Hematopoietic multipotent progenitor cell treated with erythropoietin and hydrocortisone succinate and interleukin-3 and kit ligand, for 4 days (in vitro differentiated cells): Measurements from ENCODE around the gene MVD.
A peak's percentile ranks its signal among the peaks of the same experiment; 100 is the strongest.
"Not testable (repeated sequence)": the region's sequence is repeated elsewhere in the genome, so short reads cannot be mapped to it uniquely, and the experiment has no call there.

Source experiments
- DNase-seq: peaks from one replicate; pipeline ENCODE4 v3.0.0-alpha.2; 2015

Gene MVD

DNA sequence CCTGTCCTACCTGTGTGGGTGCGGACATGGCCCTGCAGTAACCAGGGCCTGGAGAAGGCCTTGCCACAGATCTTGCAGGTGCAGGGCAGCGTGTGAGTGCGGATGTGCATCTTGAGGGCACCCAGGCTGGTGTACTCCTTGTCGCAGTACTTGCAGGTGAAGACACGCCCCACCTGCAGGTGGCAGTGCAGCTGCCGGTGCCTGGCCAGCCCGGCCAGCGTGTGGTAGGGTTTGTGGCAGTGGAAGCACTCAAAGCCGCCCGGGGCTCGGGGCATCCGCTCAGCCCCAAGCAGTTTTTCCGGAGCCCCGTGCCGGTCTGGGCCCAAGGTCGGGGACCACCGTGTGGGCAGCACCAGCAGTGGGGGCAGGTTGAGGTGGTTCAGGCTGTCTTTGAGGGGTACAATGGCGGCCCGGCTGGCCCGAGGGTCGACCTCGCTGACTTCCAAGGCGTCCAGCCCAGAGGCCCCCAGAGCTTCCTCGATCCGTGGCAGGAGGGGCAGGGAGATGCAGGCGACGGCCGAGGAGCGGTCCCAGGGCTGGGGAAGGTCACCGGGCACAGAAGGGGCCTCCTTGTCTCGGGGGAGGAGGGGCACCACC lies 18.3 kb upstream of the MVD start:
- DNase-seq: peak; percentile 65

DNA sequence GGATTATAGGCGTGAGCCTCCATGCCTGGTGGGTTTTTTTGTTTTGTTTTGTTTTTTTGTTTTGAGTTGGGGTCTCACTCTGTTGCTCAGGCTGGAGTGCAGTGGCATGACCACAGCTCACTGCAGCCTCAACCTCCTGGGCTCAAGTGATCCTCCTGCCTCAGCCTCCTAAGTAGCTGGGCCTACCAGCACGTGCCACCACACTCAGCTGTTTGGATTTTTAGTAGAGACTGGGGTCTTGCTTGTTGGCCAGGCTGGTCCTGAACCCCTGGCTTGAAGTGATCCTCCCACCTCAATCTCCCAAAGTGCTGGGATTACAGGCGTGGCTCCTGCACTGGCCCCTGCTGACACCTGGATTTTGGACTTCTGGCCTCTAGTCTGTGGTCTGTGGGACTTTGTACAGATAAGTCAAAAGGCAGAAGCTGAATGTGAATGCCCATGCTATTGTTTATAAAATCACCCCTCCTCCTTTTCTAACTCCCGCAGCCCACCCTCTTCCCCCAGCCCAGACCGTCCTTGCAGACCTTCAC lies 17.7 kb upstream of the MVD start:
- no peak for DNase-seq

DNA sequence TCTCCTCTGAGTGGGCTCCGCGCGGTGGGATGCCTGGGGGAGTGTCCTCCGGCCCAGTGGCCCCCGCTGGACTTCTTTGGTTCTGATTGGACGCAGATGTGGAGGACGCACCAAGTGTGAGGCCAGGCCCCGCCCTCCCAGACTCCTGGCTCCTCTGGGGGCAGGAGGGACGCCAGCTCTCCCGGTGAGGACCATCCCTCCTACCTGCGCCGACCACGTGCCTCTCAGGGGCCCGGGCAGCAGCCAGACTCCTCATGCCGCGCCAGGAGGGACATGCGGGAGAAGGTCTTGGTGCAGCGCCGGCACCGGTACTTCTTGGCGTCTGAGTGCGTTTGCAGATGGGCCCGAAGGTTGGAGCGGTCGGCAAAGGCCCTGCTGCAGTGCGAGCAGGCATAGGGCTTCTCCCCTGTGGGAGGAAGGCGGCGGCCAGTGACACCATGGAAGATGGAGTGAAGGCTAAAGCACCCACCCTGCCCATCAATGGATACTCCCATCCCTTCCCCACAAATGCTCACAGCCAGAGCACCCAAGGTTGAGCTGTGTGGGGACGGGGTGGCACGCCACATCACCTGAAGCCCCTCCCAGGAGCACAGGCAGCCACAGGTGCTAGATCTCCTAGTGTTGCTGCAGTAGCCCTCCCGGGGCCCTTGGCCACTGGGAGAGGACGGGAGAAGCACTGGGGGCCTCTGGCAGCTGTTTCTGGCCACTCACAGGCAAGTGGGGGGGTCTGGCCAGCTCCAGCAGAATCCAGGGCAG lies 15.5 kb upstream of the MVD start:
- DNase-seq: no peak

DNA sequence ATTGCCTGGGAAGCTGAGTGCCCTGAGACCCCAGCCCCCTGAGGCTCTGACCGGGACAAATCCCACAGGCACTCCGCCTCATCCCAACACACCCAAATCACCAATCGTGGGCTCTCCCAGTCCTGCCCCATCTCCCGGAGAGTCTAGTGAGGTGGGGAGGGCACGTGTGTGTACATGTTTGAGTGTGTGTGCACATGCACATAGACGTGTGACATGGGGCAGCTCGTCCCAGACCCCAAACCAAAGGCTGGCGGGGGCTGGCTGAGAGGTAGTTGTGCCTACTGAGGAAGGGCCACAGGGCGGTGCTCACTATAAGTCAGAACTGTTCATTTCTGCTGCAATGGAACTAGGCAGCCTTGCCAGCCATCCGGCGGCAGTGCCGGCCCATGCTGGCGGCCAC lies 14.8 kb upstream of the MVD start:
- DNase-seq: no peak

DNA sequence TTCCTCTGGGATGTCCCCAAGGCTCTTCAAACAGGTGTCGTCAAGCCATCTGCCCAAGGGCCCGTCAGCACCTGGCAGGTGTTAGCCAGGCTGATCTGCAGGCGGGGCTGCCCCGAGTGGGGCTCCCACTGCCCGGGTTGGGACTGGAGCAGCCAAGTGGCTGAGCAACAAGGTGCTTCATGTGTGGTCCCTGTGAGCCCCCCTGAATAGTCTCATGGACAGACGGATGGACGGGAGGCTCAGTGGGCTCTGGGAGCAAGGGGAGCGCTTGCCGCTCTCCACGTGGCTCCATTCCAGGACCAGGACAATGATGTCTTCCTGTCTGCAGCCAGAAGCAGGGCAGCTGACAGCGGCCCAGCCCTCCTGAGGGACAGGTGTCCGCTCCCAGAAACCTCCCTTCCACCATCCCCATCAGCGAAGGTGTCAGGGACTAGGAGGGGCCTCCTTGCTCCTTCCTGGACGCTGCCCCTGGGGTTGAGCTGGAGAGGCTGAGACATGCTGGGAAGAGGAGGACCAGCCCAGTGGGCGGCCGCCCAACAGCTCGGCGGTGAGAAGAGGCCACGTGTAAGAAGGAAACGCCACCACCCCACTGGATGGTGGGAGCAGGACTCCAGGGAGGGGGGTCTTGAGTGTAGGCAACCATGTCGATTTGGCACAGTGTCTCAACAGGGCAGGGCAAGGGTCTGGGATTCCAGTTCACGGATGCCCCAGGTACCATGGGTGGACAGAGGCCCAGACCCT lies 13.8 kb upstream of the MVD start:
- no peak for DNase-seq

DNA sequence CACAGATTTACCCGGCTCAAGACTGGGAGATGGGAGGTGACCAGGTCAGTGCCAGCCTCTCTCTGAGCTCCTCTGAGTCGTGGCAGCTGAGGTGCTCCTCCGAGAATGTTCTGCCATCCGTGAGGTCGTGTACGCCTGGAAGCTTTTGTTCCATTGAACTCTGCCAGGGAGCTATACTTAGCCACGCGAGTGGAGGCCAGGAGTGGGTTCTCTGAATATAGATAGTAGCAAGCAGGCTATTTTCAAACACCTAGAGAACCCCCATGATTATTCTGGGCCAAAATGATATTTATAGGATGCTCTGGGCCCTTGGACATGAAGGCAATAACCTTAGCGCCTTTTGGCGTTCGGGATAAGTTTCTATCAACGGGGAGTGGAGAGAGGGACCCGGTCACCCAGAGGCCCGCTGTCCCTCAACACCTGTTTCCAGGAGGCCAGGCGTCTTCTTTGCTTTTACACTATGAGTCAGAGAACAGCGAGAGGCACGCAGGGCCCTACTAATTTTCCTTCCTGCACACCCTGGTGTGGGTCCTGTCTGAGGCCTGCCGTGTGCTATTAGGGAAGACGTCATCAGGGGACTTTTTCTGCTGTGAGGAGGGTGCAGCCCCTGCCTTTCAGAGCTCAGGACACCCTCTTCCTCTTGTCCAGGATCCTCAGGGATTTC lies 11.0 kb upstream of the MVD start:
- no peak for DNase-seq

DNA sequence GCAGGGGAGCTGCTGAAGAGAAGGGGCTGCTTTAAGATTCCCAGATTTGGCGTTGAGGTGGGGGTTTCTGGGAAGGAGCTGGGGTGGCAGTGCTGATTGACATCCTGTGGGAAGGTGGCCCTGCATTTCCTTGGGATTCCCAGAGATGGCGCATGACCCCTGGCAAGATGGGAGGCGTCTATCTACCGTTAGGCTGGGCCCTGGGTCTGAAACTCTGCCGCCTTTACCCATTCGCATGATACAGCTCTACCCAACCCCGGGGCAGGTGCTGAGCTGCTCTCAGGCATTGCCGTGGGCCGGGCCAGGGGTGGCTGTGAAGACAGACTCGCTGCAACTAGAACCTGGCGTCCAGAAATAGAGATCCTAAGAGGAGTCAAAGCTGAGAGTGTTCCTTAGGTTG lies 9.9 kb upstream of the MVD start:
- no peak for DNase-seq

DNA sequence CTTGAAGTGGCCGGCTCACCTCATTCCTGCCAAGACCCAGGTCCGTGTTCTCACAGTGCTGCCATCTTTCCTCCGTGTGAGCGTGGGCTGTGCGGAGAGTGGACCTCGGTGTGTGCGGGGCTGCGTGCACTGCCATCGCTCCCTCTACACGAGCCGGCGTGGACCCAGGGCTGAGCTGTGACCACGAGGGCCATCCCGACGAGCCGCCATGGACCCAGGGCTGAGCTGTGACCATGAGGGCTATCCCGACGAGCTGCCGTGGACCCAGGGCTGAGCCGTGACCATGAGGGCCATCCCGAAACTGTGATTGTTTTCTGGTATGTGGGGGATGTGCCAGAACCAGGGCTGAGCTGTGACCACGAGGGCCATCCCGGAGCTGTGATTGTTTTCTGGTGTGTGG lies 8.9 kb upstream of the MVD start:
- no peak for DNase-seq

DNA sequence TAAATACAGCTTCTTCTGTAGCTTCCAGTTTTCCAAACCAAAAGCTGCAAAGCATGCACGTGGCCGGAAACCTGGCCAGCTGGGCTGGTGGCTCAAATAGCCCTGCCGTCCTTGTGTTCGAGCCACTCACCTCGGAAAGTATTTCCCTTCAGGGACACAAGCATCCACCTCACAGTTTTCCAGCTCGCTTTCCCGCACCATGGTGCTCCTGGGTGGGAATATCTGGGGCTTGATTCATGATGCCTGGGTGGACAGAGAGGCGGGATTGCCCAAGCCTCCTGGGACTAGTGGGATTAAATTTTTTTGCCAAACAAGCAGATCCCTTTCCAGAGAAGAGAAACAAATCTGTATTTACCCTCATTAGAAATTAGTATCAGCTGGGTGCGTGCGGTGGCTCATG lies 7.1 kb upstream of the MVD start:
- DNase-seq: no peak

DNA sequence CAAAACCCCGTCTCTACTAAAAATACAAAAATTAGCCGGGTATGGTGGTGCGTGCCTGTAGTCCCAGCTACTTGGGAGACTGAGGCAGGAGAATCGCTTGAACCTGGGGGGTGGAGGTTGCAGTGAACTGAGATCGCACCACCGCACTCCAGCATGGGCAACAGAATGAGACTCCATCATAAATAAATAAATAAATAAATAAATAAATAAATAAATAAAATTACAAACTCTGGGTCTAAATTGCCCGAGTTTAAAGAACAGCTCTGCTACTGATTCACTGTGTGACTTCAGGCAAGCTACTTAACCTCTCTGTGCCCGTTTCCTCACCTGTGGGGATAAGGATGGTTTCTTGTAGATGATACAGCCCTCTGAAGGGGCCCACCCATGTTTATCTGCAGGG lies 6.6 kb upstream of the MVD start:
- DNase-seq: not testable (repeated sequence)

DNA sequence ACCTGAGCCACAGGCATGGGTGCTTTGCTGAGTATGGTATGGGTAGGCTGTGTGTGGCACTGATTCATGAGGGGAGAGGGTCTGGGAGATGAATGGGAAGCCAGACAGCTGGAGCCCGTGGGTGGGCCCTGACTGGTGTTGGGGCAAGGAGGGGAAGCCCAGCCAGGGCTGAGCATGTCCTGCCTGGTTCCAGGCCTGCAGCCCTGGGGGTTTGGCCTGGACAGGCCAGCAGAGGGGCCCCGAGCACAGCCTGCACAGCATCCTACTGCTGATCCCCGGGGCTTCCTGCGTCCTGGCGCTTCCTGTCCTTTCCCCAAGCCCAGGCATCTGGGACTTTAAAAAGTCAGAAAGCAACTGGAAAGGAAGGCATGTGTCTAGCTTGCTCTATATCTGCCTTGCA lies 4.6 kb upstream of the MVD start:
- DNase-seq: no peak

DNA sequence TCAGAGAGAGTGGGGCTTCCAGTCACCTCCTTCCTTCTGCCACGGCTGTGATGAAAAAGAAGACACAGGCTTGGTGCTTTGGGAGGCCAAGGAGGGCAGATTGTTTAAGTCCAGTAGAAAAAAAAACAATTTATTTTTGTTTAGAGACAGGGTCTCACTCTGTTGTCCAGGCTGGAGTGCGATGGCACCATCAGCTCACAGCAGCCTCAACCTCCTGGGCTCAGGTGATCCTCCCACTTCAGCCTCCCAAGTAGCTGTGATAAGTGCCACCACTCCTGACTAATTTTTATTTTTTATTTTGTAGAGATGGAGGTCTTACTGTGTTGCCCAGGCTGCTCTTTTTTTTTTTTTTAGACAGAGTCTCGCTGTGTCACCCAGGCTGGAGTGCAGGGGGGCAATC lies 2.7 kb upstream of the MVD start:
- no peak for DNase-seq

DNA sequence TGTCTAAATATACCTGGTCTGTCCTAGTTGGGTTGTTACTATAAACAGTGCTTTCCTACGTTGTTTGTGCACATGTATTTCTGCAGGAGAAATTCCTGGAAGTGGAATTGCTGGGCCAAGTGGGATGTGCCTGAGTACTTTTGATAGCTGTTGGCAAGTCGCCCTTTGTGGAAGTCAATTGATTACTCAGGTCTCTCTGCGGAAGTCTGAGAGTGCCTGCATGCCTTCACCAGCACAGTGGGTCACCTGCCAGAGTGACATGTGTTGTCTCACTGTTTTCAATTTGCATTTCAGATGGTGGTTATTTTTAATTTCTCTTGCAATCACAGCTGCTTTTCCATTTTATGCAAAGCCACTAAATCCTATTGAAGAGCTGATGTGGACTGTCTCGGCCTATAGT lies 2.3 kb upstream of the MVD start:
- DNase-seq: no peak

DNA sequence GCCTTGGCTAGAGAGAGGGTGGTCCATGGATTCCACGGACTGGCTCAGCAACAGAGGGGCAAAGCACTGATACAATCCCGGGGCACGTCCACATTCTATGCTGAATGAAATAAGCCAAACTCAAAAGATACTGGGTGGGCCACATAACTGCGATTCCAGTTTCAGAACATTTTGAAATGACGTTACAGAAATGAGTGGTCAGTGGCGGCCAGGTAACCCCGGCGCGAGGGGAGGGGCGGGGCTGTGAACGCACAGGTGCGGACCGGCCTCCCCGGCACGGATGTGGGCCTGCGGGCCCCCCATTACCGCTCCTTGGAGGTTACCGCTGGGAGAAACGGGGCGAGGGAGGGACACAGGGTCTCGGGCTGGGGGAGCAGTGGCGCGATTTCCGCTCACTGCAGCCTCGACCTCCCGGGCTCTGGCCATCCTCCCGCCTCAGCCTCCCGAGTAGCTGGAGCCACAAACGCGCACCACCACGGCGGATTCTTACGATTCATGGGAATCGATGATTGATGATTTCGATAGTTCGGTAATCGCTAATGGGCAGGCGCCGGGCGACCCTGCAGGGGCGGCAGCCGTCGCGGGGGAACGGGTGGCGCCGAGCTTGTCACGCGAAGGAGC lies 559 bp downstream of the MVD start:
- DNase-seq: peak; percentile 33

DNA sequence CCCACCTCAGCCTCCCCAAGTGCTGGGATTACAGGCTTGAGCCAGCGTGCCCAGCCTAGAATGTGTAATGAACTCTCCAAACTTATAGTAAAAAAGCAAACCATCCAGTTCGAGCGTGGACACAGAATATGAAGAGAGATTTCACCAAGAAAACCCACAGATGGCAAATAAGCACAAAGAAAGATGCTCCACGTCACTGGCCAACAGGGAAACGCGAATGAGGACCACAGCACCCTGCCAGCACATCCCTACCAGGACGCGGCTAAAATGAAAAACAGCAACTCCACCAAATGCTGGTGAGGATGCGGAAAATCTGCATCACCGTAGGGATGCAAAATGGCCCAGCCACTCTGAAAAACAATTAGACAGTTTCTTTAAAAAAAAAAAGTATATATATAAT lies 1.4 kb downstream of the MVD start:
- DNase-seq: no peak

DNA sequence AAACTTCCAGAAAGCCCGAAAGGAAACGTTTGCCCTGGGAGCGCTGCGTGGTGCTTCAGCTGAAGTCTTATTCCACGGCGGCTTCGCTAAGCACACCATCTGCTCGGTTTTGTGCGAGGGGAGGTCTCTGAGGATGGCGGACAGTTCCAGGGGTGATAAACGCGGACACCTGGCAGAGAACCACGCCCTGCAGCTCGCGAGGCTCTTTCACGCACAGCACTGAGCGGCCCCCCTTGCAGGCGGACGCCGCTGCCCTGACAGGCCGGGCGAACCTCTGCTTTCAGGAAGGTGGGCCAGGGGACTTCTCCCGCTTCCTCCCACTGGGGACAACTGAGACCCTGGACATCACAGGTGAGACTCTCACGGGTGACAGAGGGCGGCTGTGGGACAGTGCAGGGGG lies 3.7 kb downstream of the MVD start:
- no peak for DNase-seq

DNA sequence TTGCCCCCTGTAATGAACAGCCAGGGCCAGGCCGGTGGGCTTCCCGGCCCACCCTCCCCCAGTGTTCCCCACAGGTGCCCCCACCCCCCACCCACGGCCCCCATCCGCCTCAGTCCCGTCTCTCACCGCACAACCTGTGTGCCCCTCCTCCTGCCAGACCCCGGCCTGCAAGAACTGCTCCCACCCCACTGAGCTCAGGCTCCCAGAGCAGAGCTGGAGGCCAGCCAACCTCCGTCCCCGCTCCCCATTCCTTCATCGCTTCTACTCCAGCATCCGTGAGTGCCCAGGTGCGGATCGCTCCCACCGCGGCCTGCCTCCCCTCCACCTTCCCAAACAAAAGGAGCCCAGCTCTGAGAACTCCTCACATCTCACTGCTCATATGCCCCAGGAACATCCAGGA lies 4.2 kb downstream of the MVD start:
- DNase-seq: no peak

DNA sequence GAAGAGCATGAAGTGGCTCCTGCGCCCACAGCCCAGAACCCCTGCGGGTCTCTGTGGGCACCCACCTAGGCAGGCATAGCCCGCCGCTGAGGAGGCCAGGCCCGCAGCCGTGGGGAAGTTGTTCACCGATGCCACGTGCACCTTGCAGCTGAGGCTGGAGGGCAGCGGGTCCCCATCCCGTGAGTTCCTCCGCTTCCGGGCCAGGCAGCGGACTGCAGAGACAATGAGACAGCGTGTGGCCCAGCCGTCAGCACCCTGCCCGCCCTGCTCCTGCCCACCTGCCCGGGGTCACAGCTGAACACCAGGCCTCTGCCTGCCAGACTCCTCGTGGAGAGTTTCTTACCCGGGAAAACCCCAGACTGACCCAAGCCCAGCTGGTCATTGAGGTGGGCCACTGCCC lies 5.5 kb downstream of the MVD start:
- DNase-seq: no peak

DNA sequence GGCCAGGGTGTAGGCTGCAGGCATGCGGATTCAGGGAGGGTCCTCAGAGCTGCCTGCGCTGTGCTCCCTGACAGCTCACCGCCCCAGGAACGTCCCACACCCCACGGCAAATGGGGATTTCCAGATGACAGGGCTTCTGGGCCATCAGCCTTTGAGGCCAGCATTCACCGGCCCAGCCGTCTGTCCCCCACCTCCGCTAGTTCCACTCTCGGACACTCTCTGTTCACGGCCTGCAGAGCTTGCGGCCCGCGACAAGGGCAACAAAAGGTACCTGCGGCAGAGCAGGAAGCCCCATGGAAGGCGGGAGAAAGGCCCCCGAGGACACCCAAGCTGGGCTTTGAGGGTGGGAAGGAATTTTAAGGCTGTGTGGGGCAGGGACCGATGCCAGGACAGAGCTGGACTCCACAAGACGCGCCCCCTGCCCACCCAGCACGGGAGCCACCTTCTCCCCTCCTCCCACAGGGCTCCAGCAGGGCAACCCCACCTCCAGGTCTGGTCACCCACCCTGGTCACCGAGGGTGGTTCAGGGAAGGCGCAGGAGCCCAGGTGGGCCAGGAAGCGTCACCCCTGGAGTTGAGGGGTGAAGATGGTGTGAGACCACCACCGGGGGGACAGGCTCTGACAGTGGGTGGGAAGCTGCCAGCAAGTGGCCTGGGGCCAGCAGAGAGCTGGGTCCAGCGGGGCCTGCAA lies 6.5 kb downstream of the MVD start:
- no peak for DNase-seq

DNA sequence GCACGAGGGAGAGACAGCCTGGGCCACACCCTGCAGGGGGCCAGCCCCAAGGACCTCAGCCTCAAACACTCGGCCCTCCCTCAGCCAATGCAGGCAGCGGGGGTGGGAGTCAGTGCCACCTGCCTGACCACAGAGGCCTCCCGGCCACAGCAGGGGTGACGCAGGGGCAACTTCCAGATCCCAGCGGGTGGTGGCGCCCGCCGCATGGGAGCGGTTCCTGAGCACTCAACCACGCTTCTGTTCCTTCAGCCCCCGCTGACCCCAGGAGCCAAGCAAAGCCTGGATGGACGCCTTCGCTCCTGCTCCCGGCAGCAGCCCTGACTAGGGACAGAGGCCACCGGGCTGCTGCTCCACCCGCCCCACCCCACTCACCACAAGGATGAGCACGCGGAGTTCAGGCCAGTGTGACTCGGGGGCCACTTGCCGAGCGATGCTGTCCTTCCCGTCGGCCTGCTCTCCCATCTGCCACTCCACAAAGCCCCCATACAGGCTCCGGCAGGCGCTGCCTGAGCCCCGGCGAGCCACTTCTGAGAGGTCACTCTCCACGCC lies 7.1 kb downstream of the MVD start:
- DNase-seq: no peak

DNA sequence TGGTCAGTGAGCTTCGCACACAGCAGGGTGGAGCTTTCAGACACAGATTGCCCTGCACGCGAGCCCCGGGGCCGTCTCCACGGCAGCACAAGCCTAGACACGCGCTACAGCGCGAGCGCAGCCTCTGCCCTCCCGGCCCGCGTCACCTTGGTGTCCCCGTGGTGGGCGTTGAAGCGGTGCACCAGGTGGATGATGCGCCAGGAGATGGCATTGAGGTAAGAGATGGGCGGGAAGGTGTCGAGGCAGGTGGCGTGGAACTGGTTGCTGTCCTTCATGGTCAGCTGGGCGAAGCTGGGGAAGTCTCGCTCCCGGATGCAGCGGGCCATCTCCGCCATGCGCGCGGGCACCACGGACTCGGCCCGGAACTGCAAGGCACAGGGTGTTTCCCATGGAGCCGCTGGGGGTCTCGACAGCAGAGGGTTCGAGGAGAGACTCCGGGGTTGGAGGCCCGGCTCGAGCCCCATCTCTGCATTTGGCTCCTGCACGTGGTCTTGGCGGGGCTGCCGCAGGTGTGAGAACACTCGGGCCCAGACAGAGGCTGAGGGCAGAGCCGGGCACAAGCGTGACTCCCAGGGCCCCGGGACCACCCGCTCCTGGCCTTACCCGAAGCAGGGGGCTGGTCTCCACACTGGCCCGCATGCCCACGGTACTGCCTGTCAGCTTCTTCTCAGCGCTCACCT lies 7.7 kb downstream of the MVD start:
- no peak for DNase-seq
